Esophagus (tissue), 2 donors: ENCODE results near the gene CHMP2A. TPM values are rescaled to one million over a fixed set of nuclear protein-coding genes. Genes with fewer than 3 reads are reported as not detected.
"Not testable (repeated sequence)": the region's sequence is repeated elsewhere in the genome, so short reads cannot be mapped to it uniquely, and the experiment has no call there.

Experiments used
- H3K27ac ChIP-seq, 2 donors: one replicate each; pipeline ENCODE4 v1.5.1; 2013; ENCODE audit warnings: low read depth in 2 of 2, mild to moderate bottlenecking in 2 of 2, inconsistent platforms in 1 of 2, low read length in 1 of 2, moderate library complexity in 1 of 2
- H3K27me3 ChIP-seq, 2 donors: one replicate each; pipeline ENCODE4 v1.6.1; 2013; ENCODE audit warnings: low read length in 2 of 2, control low read depth in 1 of 2, mild to moderate bottlenecking in 1 of 2; ENCODE audit not compliant: insufficient read depth in 2 of 2, control insufficient read depth in 1 of 2
- H3K36me3 ChIP-seq, 2 donors: one replicate each; pipeline ENCODE4 v1.6.1; 2013; ENCODE audit warnings: low read length in 1 of 2; ENCODE audit not compliant: control insufficient read depth in 2 of 2, insufficient read depth in 2 of 2
- H3K4me1 ChIP-seq, 2 donors: one replicate each; pipeline ENCODE4 v1.6.1; 2013; ENCODE audit warnings: low read length in 1 of 2; ENCODE audit not compliant: control insufficient read depth in 2 of 2, insufficient read depth in 2 of 2
- H3K4me3 ChIP-seq, 2 donors: one replicate each; pipeline ENCODE4 v1.5.1; 2013; ENCODE audit warnings: low read length in 2 of 2, mild to moderate bottlenecking in 2 of 2, low read depth in 1 of 2, moderate library complexity in 1 of 2
- H3K9me3 ChIP-seq, 2 donors: one replicate each; pipeline ENCODE4 v1.6.1; 2013; ENCODE audit warnings: mild to moderate bottlenecking in 2 of 2, low read depth in 1 of 2, low read length in 1 of 2, moderate library complexity in 1 of 2; ENCODE audit not compliant: control insufficient read depth in 2 of 2, insufficient read depth in 1 of 2
- WGBS, 2 donors: extraction: QIAGEN DNeasy Blood & Tissue Kit; methylation state at CpG; one replicate each; pipeline ENCODE4 v1.1.7; 2013; 5-methylcytosine and 5-hydroxymethylcytosine counted together
- polyA plus RNA-seq, 2 donors: library from polyadenylated mRNA; stranded (reverse); fragments of 200-250 nt; gene quantifications; one replicate each; pipeline ENCODE4 v1.2.3, GENCODE V29; 2013
- donor health status: healthy with polysubstance abuse.
- donor health status: Bipolar disorder and iron deficiency.

CHMP2A gene
- polyA plus RNA-seq, 2 donors = 174 to 262 TPM

- H3K4me3 ChIP-seq = no peak overlapping the region
- H3K4me1 ChIP-seq = peaks cover 0 to 7% of the 10 kb centered on the region in 2 donors
- H3K27me3 ChIP-seq = no peaks in the 10 kb centered on the region
- no peak overlapping the region for H3K27ac ChIP-seq
- peaks cover 0 to 12% of the 10 kb centered on the region in 2 donors for H3K36me3 ChIP-seq
- WGBS, 2 donors = 83 to 84% methylated on average over 11 of the region's 11 CpGs
- H3K9me3 ChIP-seq = no peaks in the 10 kb centered on the region
Measured at GRCh38 chr19:58578012-58578925, 23.4 kb upstream of the CHMP2A start.

- 90 to 98% methylated on average over 2 of the region's 2 CpGs for WGBS, 2 donors
Measured at GRCh38 chr19:58577581-58577980, 22.7 kb upstream of the CHMP2A start.

GRCh38 chr19:58575183-58576041 lies 20.5 kb upstream of the CHMP2A start:
- H3K4me1 ChIP-seq = peaks cover 4 to 7% of the 10 kb centered on the region in 2 donors
- no peaks in the 10 kb centered on the region for H3K27me3 ChIP-seq
- peak overlapping the region; percentile 84 to 86 for H3K4me3 ChIP-seq
- peak overlapping the region; percentile 94 to 96 for H3K27ac ChIP-seq
- WGBS, 2 donors = 0 to 1% methylated on average over 66 of the region's 66 CpGs
- peaks cover 3 to 11% of the 10 kb centered on the region in 2 donors for H3K36me3 ChIP-seq
- no peaks in the 10 kb centered on the region for H3K9me3 ChIP-seq

More at GRCh38 chr19:58577581-58577980, 22.7 kb upstream of the CHMP2A start:
- H3K4me1 ChIP-seq, H3K9me3 ChIP-seq, H3K36me3 ChIP-seq, H3K27ac ChIP-seq, H3K4me3 ChIP-seq, H3K27me3 ChIP-seq: not testable (repeated sequence)

GRCh38 chr19:58573658-58574164 lies 18.8 kb upstream of the CHMP2A start:
- no peaks in the 10 kb centered on the region for H3K9me3 ChIP-seq
- peak overlapping the region; percentile 64 to 70 for H3K4me3 ChIP-seq
- H3K27me3 ChIP-seq = no peaks in the 10 kb centered on the region
- peaks cover 3 to 23% of the 10 kb centered on the region in 2 donors for H3K36me3 ChIP-seq
- H3K27ac ChIP-seq = peak overlapping the region; percentile 87 to 100
- H3K4me1 ChIP-seq = peaks cover 4 to 7% of the 10 kb centered on the region in 2 donors
- 1 to 2% methylated on average over 20 of the region's 20 CpGs for WGBS, 2 donors

GRCh38 chr19:58572818-58573657 lies 18.1 kb upstream of the CHMP2A start, which contains the start of gene MZF1:
Gene MZF1 (minus strand): TSS chr19:58573335. CDS start chr19:58571389, 1,946 bp downstream.
- no peaks in the 10 kb centered on the region for H3K27me3 ChIP-seq
- peak within 1 kb of the TSS; percentile 64 to 70 for H3K4me3 ChIP-seq
- peak within 1 kb of the TSS; percentile 87 to 100 for H3K27ac ChIP-seq
- H3K36me3 ChIP-seq = peaks cover 3 to 23% of the 10 kb centered on the region in 2 donors
- WGBS, 2 donors = 0 to 1% methylated on average over 66 to 75 of the region's 75 CpGs
- H3K9me3 ChIP-seq = no peaks in the 10 kb centered on the region
- peaks cover 4 to 7% of the 10 kb centered on the region in 2 donors for H3K4me1 ChIP-seq

GRCh38 chr19:58572026-58572817 lies 17.3 kb upstream of the CHMP2A start:
- Histone ChIP-seq H3K27me3 (no peaks in the 10 kb centered on the region), H3K9me3 (no peaks in the 10 kb centered on the region), H3K36me3 (peaks cover 3 to 21% of the 10 kb centered on the region in 2 donors), H3K4me1 (peaks cover 4 to 7% of the 10 kb centered on the region in 2 donors), H3K27ac (peak overlapping the region; percentile 87 to 100), H3K4me3 (peak overlapping the region; percentile 64 to 70)
- 37 to 45% methylated on average over 22 to 24 of the region's 24 CpGs for WGBS, 2 donors

GRCh38 chr19:58571575-58571947 lies 16.7 kb upstream of the CHMP2A start:
- Histone ChIP-seq H3K4me1 (peaks cover 4 to 7% of the 10 kb centered on the region in 2 donors), H3K9me3 (no peaks in the 10 kb centered on the region), H3K36me3 (peaks cover 3 to 21% of the 10 kb centered on the region in 2 donors), H3K27ac (no peak overlapping the region), H3K27me3 (no peaks in the 10 kb centered on the region), H3K4me3 (no peak overlapping the region)
- WGBS, 2 donors = 95% methylated on average over 8 of the region's 8 CpGs

- Histone ChIP-seq H3K27me3 (no peaks in the 10 kb centered on the region), H3K27ac (no peak overlapping the region), H3K4me1 (peaks cover 4 to 7% of the 10 kb centered on the region in 2 donors), H3K4me3 (no peak overlapping the region), H3K9me3 (no peaks in the 10 kb centered on the region), H3K36me3 (peaks cover 3 to 21% of the 10 kb centered on the region in 2 donors)
- WGBS, 2 donors = 92 to 93% methylated on average over 25 of the region's 25 CpGs
Measured at GRCh38 chr19:58570770-58571574, 16.1 kb upstream of the CHMP2A start.
